WTC11 (cell line): ENCODE results near the gene MBD2. TPM values are rescaled to one million over a fixed set of nuclear protein-coding genes. Genes with fewer than 3 reads are reported as not detected.
A peak's percentile ranks its signal among the peaks of the same experiment; 100 is the strongest.
"Not testable (repeated sequence)": the region's sequence is repeated elsewhere in the genome, so short reads cannot be mapped to it uniquely, and the experiment has no call there.

ENCODE experiments used
- ATAC-seq: fragments of 200-7000 bp; cut with Tn5 transposase; 2 replicates; pipeline ENCODE4 v1.10.0; 2021; ENCODE audit warnings: mild to moderate bottlenecking, moderate library complexity
- CTCF ChIA-PET: fragments of 300-600 bp; sonication (Branson Sonifier 250); formaldehyde crosslinking; loops from one replicate; lab custom pipeline; 2021; ENCODE audit warnings: antibody characterized with exemption; lab: Charles Lee
- POLR2A ChIA-PET: fragments of 350-600 bp; sonication (Branson Sonifier 250); formaldehyde crosslinking; loops from one replicate; lab custom pipeline; 2021; ENCODE audit warnings: antibody characterized with exemption; lab: Charles Lee
- DNase-seq: peaks from one replicate; pipeline ENCODE4 v3.0.0; 2021; ENCODE audit warnings: low spot score
- H3K27ac Mint-ChIP-seq: 2 replicates; pipeline ENCODE4 v1.8.0; 2021; ENCODE audit warnings: mixed read lengths
- H3K27me3 Mint-ChIP-seq: 2 replicates; pipeline ENCODE4 v1.8.0; 2021; ENCODE audit warnings: low read depth, mild to moderate bottlenecking, moderate library complexity, mixed read lengths
- H3K36me3 Mint-ChIP-seq: 2 replicates; pipeline ENCODE4 v1.8.0; 2021; ENCODE audit warnings: mixed read lengths
- H3K4me1 Mint-ChIP-seq: 2 replicates; pipeline ENCODE4 v1.8.0; 2022; ENCODE audit warnings: mixed read lengths
- H3K4me3 Mint-ChIP-seq: 2 replicates; pipeline ENCODE4 v1.8.0; 2021; ENCODE audit warnings: mild to moderate bottlenecking, moderate library complexity, mixed read lengths
- H3K9me3 Mint-ChIP-seq: 2 replicates; pipeline ENCODE4 v1.8.0; 2021; ENCODE audit warnings: mixed read lengths
- ATF2 ChIP-seq: sonication (generic); formaldehyde crosslinking; IDR thresholded peaks from 2 replicates; pipeline ENCODE4 v1.8.1; 2022; ENCODE audit warnings: low read depth, missing genetic modification reagents, borderline replicate concordance
- CDX4 ChIP-seq: fragments of 250-450 bp; sonication (Bioruptor Pico); IDR thresholded peaks from 2 replicates; pipeline ENCODE4 v1.9.0; 2021; ENCODE audit warnings: moderate library complexity, mild to moderate bottlenecking, inconsistent platforms, borderline replicate concordance
- E2F1 ChIP-seq: sonication (generic); formaldehyde crosslinking; IDR thresholded peaks from 2 replicates; pipeline ENCODE4 v1.8.0; 2022; ENCODE audit warnings: mild to moderate bottlenecking, missing genetic modification reagents
- E2F4 ChIP-seq: sonication (generic); formaldehyde crosslinking; IDR thresholded peaks from 2 replicates; pipeline ENCODE4 v1.8.1; 2022; ENCODE audit warnings: low read depth, mild to moderate bottlenecking, moderate library complexity, missing genetic modification reagents, borderline replicate concordance
- ELF4 ChIP-seq: sonication (generic); formaldehyde crosslinking; IDR thresholded peaks from 2 replicates; pipeline ENCODE4 v1.8.1; 2022; ENCODE audit warnings: low read depth, mild to moderate bottlenecking, moderate library complexity, missing genetic modification reagents
- EMX1 ChIP-seq: fragments of 250-450 bp; sonication (Bioruptor Pico); IDR thresholded peaks from 2 replicates; pipeline ENCODE4 v1.8.0; 2021; ENCODE audit warnings: mild to moderate bottlenecking
- ETV6 ChIP-seq: sonication (generic); formaldehyde crosslinking; IDR thresholded peaks from 2 replicates; pipeline ENCODE4 v1.8.1; 2022; ENCODE audit warnings: mild to moderate bottlenecking, missing genetic modification reagents
- FOXK1 ChIP-seq: sonication (generic); formaldehyde crosslinking; IDR thresholded peaks from 2 replicates; pipeline ENCODE4 v1.8.0; 2022; ENCODE audit warnings: mild to moderate bottlenecking, moderate library complexity, missing genetic modification reagents
- JUN ChIP-seq: sonication (generic); formaldehyde crosslinking; IDR thresholded peaks from 2 replicates; pipeline ENCODE4 v1.8.0; 2023; ENCODE audit warnings: mild to moderate bottlenecking, missing genetic modification reagents
- KAT7 ChIP-seq: sonication (generic); formaldehyde crosslinking; IDR thresholded peaks from 2 replicates; pipeline ENCODE4 v1.8.1; 2023; ENCODE audit warnings: missing genetic modification reagents, mild to moderate bottlenecking, borderline replicate concordance
- MYBL2 ChIP-seq: sonication (generic); formaldehyde crosslinking; IDR thresholded peaks from 2 replicates; pipeline ENCODE4 v1.8.1; 2023; ENCODE audit warnings: mild to moderate bottlenecking, moderate library complexity, missing genetic modification reagents
- TCF7 ChIP-seq: sonication (generic); formaldehyde crosslinking; IDR thresholded peaks from 2 replicates; pipeline ENCODE4 v1.8.0; 2022; ENCODE audit warnings: mild to moderate bottlenecking, low read depth, missing genetic modification reagents, moderate library complexity
- TEAD1 ChIP-seq: sonication (generic); formaldehyde crosslinking; IDR thresholded peaks from 2 replicates; pipeline ENCODE4 v1.8.0; 2022; ENCODE audit warnings: mild to moderate bottlenecking, missing genetic modification reagents
- USF2 ChIP-seq: sonication (generic); formaldehyde crosslinking; IDR thresholded peaks from 2 replicates; pipeline ENCODE4 v1.8.1; 2023; ENCODE audit warnings: mild to moderate bottlenecking, missing genetic modification reagents, moderate library complexity
- ZNF317 ChIP-seq: sonication (generic); formaldehyde crosslinking; IDR thresholded peaks from 2 replicates; pipeline ENCODE4 v1.8.1; 2023; ENCODE audit warnings: low read depth, mild to moderate bottlenecking, moderate library complexity, missing genetic modification reagents, borderline replicate concordance
- ZNF396 ChIP-seq: fragments of 250-450 bp; sonication (Bioruptor Pico); IDR thresholded peaks from 2 replicates; pipeline ENCODE4 v1.8.0; 2021; ENCODE audit warnings: mild to moderate bottlenecking, moderate library complexity, borderline replicate concordance
- ZNF671 ChIP-seq: fragments of 250-450 bp; sonication (Bioruptor Pico); IDR thresholded peaks from 2 replicates; pipeline ENCODE4 v1.8.0; 2021; ENCODE audit warnings: mild to moderate bottlenecking
- total RNA-seq: library from RNA; stranded (reverse); gene quantifications from 3 replicates; pipeline ENCODE4 v1.2.3, GENCODE V29; 2021

MBD2 gene
- total RNA-seq, 1 experiment from 2014 or later, result 42.7 TPM

- Mint-ChIP-seq H3K36me3 (no peaks in the 10 kb centered on the region), H3K4me3 (no peak overlapping the region), H3K4me1 (peaks cover 24% of the 10 kb centered on the region), H3K27me3 (no peaks in the 10 kb centered on the region), H3K9me3 (no peaks in the 10 kb centered on the region)
- POLR2A ChIA-PET, result no interaction called here
- TF ChIP-seq FOXK1 (CRISPR knock-in tag) (no peak), TEAD1 (CRISPR knock-in tag) (no peak), E2F1 (CRISPR knock-in tag) (no peak), ATF2 (no peak)
- TF ChIP-seq, all 79 proteins: peak for 0
- DNase-seq (no peak), ATAC-seq (no peak)
- CTCF ChIA-PET, result no interaction called here
- H3K27ac Mint-ChIP-seq, result no peak overlapping the region; the same call in 1 of the 2 replicates
These were observed 36.1 kb upstream of the MBD2 start for GRCh38 chr18:54260396-54261072.

GRCh38 chr18:54257818-54258217 lies 33.3 kb upstream of the MBD2 start:
- POLR2A ChIA-PET, DNase-seq: not testable (repeated sequence)
- H3K27ac Mint-ChIP-seq, result peak overlapping the region; percentile 87

GRCh38 chr18:54257015-54257414 lies 32.5 kb upstream of the MBD2 start:
- POLR2A ChIA-PET, result no interaction called here
- Mint-ChIP-seq H3K27ac (peak overlapping the region; percentile 87), H3K27me3 (no peaks in the 10 kb centered on the region), H3K4me1 (peaks cover 52% of the 10 kb centered on the region)
- TF ChIP-seq MYBL2 (no peak), ETV6 (CRISPR knock-in tag) (no peak)
- TF ChIP-seq, all 79 proteins: peak for 0
- no peaks in the 10 kb centered on the region for H3K36me3 Mint-ChIP-seq
- H3K9me3 Mint-ChIP-seq, result no peaks in the 10 kb centered on the region
- ATAC-seq, result no peak
- CTCF ChIA-PET, result no interaction called here
- no peak for DNase-seq
- no peak overlapping the region for H3K4me3 Mint-ChIP-seq

More at GRCh38 chr18:54257818-54258217, 33.3 kb upstream of the MBD2 start:
- not testable (repeated sequence) for H3K4me3 Mint-ChIP-seq, H3K36me3 Mint-ChIP-seq, H3K27me3 Mint-ChIP-seq, H3K9me3 Mint-ChIP-seq
- ATAC-seq, result peak; percentile 60
- peaks cover 47% of the 10 kb centered on the region for H3K4me1 Mint-ChIP-seq
- CTCF ChIA-PET, result interaction anchor here (0.6 kb wide), 1 partner anchor 100 kb away, joined by 3 read pairs; the partner anchor contains the start of genes C18orf54 and STARD6

GRCh38 chr18:54255141-54255540 lies 30.7 kb upstream of the MBD2 start:
- no peaks in the 10 kb centered on the region for H3K27me3 Mint-ChIP-seq
- ChIA-PET POLR2A (no interaction called here), CTCF (no interaction called here)
- no peak overlapping the region for H3K4me3 Mint-ChIP-seq
- peak overlapping the region; percentile 5 for H3K27ac Mint-ChIP-seq
- ATAC-seq, result no peak
- H3K4me1 Mint-ChIP-seq, result peaks cover 56% of the 10 kb centered on the region
- H3K9me3 Mint-ChIP-seq, result peaks cover 2% of the 10 kb centered on the region
- no peaks in the 10 kb centered on the region for H3K36me3 Mint-ChIP-seq
- DNase-seq, result no peak
- no peak for TF ChIP-seq E2F4
- TF ChIP-seq JUN (CRISPR knock-in tag), result no peak
- TF ChIP-seq E2F1 (CRISPR knock-in tag), result no peak
- TF ChIP-seq ZNF396, result no peak
- no peak for TF ChIP-seq KAT7
- TF ChIP-seq ZNF671 (CRISPR knock-in tag), result no peak
- TF ChIP-seq ZNF317 (CRISPR knock-in tag), result no peak
- no peak for TF ChIP-seq ELF4 (CRISPR knock-in tag)
- no peak for TF ChIP-seq EMX1
- no peak for TF ChIP-seq TCF7
- no peak for TF ChIP-seq CDX4 (CRISPR knock-in tag)
- no peak for TF ChIP-seq USF2 (CRISPR knock-in tag)
